Endometrial microvascular endothelial cells (primary cell): ENCODE data around the gene KLHL3. TPM values are rescaled to one million over a fixed set of nuclear protein-coding genes. Genes with fewer than 3 reads are reported as not detected.

Source experiments
- in situ Hi-C: cut with HindIII; loops from 2 replicates; pipeline ENCODE4 v1.10.0; 2017; ENCODE audit warnings: low sequenced_read_pairs, low pct_unique_long_range_greater_than_20kb; ENCODE audit errors: inconsistent ontology term
- total RNA-seq: library from RNA; depleted of rRNA; stranded (reverse); fragments of >200 nt; gene quantifications from one replicate; pipeline ENCODE4 v1.2.3, GENCODE V29; 2015; ENCODE audit errors: inconsistent ontology term

KLHL3 gene
- total RNA-seq, 1 donor from 2014 or later = 1.6 TPM

DNA sequence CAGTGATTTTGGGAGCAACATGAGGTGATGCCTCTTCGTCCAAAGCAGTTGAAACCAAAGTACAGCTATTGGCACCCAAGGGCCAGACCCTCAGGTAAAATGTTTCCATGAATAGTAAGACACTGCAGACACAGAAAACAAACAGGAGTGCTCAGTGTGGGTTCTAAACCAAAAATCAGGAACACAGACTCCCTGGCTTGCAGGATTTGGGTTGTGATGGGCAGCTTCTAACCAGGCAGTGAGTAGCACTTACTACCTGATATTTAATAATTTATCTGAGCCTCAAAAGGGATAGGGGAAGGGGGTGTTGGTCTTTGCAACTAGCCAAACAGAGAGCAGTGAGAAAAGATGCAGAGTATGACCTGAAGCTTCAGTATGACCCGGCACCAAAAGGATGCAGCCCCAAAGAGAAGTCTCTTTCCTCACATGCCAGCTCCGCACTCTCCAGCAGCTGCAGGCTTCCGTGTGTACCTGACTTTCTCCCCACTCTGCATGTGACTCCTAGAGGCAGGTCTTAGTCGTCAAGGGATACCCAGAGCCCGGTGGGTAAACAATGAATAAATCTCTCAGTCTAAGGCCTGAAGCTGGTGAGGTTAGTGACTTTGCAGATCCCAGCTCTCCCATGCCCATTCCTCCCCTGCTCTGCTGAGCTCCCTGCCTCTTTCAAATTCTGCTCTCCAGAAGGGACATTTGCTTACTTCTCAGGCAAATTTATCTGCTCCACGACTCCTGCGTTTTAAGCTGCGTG, 131.4 kb downstream of the KLHL3 start:
- in situ Hi-C loops = no loop called here

DNA sequence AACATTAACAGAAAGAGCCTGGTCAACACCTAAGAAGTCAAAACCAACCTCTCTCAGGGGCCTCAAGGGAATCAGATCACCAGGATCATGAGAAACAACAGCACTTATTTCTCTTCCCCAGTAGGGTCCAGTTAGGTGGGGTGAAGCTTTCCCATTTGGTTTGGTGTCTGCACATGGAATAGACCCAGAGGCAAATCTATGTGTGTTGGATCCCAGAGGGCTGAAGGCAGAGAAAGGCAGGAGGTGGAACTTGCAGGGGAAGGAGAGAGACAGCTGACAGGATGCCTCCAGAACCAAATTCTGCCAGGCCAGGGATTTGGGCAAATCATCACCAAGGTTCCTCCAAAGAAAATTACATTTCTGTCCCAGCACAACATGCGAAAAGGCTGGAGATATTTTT, 132.0 kb downstream of the KLHL3 start:
- in situ Hi-C loops = no loop called here

DNA sequence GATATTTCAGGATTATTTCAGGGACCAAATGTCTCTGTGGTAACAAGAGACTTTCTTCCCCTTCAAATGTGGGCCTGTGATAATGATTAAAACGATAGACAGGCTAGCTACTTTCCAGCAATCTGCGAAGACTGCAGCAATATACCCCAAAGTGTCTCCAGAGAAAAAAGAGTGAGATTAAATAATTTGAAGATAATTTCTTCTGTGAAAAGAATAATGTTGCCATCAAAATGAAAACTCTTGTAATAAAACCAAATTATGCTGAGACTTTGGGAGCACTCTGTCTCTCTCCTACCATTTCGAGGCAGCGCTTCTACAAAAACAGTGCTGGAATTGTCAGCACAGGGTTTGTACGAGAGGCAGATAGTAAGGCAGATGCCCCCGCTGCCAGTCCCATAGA, 132.5 kb downstream of the KLHL3 start:
- in situ Hi-C loops = no loop called here

DNA sequence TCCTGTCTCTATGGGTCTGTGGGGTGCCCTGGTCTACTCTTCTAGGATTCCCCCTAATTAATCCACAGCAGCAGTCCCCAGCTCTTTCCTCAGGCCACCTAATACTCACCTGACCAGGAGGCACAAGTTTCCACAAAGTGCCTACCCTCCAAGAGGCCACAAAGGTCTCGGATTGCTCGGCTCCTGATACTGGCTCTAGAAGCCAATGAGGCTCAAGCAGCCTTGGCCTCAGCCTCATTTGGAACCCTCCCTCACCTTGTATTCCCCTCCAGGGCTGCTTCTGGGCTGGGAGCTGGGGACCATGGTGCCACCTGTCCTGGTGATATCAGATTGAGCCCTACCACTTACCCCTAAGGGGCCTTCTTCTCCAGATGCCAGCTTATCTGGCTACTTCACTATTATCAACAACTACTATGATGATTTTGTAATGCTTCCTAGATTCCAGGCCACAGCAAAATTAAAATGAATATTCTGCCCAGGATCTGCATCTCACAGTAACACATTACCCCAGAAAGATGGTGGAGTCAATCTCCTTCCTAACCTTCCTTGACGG, 133.1 kb downstream of the KLHL3 start:
- in situ Hi-C loops = no loop called here

DNA sequence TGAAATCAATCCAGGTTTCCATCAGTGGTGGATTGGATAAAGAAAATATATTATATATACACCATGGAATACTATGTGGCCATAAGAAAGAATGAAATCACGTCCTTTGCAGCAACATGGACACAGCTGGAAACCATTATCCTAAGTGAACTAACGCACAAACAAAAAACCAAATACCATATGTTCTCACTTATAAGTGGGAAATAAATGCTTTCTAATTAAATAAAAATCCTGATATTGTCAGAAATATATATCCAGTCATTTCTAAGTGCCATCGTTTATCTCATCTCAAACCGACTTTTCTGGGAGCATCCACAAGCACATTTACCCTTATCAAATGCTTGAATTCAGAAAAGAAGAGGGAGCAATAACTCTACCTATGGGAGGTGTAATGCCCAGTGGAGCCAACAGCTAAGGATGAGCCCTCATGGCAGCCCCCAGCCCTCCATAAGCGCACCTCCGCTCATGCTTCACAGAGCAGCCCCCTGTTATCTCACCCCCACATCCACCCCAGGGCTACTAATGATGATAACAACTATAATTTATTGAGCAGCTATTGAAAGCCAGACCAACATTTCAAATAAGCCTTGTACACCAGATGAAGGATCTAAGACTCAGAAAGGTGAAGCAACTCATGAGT, 135.0 kb downstream of the KLHL3 start:
- in situ Hi-C loops = no loop called here

DNA sequence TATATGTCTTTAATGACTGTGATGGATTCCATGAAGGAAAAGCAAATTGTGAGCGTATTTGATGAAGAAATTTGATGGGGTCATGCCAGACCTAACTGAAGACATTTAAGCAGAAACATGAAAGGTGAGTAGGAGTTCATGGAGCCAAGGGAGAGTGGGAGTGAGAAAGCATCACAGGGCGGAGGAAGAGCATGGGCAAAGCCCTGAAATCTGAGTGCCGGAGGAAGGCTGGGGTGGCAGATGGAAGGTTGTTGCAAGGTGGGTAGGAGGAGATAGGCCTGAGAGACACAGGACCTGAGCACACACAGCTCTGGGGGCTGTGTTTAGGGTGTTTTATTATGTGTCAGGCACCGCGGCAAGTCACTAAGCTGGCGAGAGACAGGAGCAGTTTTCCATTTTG, 136.4 kb downstream of the KLHL3 start:
- in situ Hi-C loops = no loop called here

DNA sequence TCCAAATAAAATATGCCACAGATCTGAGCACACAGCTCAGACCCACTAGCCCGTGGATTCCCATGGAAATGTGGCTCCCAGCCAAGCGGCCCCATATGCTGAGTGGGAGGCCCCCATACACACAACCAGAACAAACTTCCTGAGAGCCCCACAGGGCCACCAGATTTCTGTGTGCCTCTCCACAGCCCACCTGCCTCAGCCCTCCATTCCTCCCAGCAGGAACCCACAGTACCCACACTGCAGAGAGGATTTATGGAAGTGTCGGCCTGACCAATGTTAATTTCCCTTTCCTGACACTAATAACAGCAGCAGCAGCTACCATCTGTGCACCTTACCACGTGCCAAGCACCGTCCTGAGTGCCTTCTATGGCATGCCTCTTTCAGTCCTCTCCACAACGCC, 137.5 kb downstream of the KLHL3 start:
- in situ Hi-C loops = no loop called here

DNA sequence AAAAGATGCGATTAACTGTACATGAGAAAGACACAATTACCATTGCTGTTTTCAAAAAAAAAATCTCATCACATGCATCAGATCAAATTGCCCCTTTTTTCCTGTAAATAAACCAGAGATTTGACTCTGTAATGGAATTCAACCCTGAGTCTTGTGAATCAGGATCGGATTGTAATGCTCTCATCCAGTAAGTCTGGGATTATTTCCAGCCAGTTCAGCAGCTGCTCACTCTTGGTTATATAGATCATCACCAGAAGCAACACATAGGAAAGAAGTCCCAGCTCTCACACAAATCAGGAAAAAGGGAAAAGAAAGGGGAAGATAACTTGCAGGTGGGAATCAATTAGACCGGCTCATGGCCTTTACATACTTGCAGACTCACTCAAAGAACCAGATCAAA, 138.9 kb downstream of the KLHL3 start:
- in situ Hi-C loops = no loop called here

DNA sequence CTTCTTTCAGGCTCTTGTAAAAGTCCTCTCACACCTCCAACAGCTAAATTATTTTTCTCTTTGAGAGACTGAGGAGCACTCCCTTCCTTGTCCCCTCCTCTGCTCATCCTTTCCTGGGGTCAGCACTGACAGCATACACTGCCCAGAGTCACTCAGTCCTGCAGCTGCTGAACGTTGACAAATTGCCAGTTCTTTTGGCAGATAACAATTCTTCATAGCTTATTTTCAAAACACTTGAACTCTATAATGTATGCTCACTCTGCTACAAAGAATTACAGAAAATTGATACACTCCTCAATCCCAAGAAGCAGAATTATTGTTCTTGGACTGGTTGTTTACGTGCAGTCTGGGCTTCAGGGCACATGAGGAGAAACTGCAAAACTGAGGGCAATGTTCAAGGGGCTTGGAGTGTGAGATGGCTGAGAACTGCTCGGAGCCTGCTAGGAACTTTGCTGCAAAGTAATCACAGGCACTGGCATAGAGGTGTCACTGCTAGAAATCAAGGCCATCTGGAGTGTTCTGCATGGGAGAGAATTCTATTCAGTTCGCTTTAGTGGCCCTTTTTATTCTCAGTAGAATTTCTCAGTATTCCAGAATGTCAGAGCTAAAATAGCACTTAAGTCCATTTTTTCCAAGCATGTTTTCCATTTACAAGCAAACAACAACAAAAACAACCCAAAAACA, 140.4 kb downstream of the KLHL3 start:
- in situ Hi-C loops = no loop called here

DNA sequence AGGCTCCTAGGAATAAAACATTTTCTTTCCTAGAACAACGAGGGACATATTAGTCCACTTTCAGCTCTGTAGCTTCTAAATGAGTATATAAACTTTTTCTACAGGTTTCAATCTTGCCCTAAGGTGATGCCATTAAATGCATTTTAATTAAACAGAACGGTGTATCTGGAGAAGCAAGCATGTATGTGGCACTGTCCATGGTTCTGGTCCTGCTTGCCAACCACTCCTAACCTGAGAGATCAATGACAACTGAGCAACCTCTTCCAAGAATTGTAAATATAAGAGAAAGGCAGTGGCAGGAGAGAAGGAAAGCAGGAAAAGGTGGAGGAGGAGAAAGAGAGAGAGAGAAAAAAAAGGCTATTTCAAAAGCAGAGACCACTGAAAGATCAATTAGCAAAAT, 141.2 kb downstream of the KLHL3 start:
- in situ Hi-C loops = no loop called here

DNA sequence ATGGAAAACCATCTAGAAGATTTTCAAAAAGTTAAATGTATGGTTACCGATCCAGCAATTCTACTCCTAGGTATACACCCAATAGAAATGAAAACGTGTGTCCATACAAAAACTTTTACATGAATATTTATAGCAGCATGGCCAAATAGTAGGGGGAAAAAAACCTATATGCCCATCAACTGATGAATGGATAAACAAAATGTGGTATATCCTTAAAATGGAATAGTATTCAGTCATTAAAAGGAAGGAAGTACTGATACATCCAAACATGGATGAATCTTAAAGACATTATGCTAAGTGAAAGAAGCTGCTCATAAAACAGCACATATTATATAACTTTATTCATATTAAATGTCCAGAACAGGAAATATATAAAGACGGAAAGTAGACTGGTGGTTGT, 143.6 kb downstream of the KLHL3 start:
- in situ Hi-C loops = no loop called here

DNA sequence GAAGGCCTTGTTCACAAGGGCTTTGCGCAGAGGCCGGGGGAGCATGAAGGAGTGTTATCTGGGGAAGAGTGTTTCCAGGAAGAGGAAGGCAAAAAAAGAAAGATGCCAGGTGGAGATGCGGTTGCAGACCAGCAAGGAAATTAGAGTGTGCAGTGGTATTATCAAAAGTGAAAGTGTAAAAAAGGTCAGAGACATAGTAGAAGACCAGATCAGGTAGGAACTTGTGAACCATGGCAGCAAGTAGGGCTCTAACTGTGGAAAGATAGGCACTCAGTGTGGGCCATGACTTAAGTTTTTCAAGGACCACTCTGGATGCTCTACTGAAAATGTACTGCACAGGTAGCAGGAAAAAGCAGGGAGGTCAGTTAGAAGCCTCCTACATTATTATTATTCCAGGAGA, 146.7 kb downstream of the KLHL3 start:
- in situ Hi-C loops = no loop called here

DNA sequence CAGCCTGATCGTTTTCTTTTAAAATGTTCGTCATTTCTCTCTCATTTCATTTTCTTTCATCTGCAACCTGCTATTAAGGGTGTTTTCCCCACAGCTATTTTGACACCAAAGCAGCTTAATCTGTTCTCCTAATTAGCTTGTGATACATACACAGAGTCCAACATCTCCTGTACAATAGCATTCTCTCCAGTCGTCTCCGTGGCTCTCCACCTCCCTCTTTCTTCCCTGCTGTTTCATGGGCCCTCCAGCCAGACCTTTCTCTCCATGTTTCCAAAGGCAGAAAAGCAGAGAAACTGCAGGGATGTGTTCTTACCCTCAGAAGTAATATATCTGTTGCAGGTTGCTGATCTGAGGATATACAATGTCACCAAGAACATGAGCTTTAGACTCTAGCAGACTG, 148.0 kb downstream of the KLHL3 start:
- in situ Hi-C loops = no loop called here

DNA sequence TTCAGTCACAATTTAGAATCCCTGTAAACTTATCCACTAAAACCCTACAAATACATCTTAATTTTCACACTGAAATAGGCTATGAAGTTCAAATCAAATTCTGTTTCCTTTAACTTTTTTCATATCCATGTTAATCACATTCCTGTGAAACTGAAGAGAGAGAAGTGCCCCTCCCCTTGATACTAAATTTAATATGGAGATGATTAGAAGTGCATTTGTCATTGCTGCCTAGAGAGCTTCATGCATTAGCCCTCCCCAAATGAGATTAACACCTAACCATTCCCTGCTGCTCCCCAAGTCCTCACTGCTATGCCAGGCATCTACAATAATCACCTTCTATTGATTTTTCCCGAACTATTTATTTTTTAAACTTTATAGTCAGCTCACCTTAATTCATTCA, 151.6 kb downstream of the KLHL3 start:
- in situ Hi-C loops = no loop called here

DNA sequence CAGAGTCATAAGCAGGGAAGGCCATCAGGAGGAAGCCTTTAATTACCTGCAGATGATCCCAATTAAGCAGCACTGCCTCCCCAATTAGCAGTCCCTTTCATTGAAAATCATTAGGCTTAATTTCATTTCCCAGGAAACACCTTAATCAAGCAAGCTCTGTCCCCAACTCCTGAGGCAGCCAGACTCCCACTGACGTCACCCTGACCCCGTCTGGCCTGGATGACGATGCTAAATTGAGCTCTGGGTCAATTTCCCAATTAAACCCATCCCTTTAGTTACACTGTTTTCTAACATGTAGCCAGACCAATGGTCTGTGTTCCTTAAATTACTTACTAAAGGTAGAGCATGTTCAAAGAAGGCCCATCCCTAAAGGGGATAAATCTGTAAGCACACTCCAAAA, 152.8 kb downstream of the KLHL3 start:
- in situ Hi-C loops = no loop called here

DNA sequence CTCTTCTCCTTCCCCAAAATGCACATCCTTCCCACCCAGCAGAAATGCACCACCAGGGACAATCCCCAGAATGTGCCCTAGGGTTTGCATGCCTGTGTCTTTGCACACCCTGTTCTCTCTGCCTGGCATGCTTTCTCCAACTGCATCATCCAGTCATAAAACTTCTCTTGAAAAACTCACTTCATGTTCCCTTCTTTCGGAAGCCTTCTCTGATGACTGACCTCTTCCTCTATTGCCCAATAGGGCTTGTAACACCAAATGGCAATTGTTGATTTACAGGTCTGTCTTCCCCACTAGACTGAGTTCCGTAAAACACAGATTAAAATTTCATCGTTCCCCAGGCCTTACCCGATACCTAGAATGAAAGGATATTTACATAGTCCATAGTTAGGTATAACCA, 153.7 kb downstream of the KLHL3 start:
- in situ Hi-C loops = no loop called here

DNA sequence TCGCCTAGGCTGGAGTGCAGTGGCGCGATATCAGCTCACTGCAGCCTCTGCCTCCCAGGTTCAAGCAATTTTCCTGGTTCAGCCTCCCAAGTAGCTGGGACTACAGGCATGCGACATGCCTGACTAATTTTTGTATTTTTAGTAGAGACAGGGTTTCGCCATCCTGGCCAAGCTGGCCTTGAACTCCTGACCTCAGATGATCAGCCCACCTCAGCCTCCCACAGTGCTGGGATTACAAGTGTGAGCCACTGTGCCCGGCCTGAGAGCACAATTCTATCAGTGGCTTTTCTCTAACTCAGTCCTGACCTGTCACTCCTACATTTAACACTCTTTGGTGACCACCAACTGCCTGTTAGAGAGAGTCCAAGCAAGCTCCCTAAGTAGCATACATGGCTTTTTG, 154.1 kb downstream of the KLHL3 start:
- in situ Hi-C loops = no loop called here

DNA sequence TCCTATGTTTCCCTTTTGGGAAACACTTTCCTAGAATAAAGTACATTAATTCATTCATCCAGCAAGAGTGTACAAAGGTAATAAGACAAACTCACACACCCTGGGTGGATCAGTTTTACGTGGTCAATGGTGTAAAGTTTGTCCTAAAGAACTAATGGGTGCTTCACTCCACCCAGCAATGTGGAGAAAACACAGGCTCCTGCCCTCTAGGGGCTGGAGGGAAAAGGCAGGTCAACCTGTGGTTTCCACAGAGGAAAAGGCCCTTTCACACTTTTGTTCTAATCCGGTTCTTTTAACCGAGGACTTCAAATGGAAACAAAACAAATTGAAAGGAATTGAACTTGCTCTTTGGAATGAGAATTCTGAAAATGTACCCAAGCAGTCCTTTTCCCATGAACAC, 155.9 kb downstream of the KLHL3 start:
- in situ Hi-C loops = no loop called here

DNA sequence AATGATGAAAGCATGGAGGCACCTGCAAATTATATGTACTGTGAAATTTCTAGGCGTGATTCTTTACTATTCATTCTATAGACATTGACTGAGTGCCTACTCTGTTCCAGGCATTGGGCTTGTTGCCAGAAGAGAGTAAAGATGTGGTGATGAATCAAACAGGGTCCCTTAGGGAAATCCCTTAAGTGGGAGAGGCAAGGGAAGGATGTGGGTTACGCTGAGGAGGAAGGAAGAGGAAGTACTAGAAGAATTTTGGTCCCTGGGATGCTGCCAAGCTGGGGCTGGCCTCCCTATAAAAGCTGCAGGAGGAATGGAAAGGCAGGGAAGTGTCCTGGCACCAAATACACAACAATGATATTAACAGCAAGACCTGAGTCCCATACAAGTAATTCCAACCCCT, 160.0 kb downstream of the KLHL3 start:
- in situ Hi-C loops = no loop called here

DNA sequence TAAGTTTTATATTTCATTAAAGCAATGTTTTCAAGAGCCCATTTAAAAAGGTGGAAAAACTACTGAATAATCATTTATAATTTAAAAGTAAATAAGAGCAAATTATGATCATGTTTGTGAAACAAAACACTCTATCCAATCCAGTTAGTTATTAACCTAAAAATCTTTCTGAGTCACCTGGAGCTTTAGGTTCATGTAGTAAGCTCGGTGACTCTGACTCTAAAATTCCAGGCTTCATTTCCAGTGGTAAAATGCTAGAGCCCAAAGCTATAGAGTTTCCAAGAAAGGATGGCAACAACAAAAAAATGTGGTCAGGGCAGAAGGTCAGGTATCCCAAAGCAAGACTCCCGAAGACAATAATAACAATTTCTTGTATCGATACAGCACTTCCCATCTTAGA, 160.7 kb downstream of the KLHL3 start:
- in situ Hi-C loops = no loop called here
